ENCODE results near the gene FOXL2. TPM values are rescaled to one million over a fixed set of nuclear protein-coding genes. Genes with fewer than 3 reads are reported as not detected.

FOXL2 gene
- polyA plus RNA-seq, 1 of the 3 experiments (the other 2 are of a cell fraction), result not detected

DNA sequence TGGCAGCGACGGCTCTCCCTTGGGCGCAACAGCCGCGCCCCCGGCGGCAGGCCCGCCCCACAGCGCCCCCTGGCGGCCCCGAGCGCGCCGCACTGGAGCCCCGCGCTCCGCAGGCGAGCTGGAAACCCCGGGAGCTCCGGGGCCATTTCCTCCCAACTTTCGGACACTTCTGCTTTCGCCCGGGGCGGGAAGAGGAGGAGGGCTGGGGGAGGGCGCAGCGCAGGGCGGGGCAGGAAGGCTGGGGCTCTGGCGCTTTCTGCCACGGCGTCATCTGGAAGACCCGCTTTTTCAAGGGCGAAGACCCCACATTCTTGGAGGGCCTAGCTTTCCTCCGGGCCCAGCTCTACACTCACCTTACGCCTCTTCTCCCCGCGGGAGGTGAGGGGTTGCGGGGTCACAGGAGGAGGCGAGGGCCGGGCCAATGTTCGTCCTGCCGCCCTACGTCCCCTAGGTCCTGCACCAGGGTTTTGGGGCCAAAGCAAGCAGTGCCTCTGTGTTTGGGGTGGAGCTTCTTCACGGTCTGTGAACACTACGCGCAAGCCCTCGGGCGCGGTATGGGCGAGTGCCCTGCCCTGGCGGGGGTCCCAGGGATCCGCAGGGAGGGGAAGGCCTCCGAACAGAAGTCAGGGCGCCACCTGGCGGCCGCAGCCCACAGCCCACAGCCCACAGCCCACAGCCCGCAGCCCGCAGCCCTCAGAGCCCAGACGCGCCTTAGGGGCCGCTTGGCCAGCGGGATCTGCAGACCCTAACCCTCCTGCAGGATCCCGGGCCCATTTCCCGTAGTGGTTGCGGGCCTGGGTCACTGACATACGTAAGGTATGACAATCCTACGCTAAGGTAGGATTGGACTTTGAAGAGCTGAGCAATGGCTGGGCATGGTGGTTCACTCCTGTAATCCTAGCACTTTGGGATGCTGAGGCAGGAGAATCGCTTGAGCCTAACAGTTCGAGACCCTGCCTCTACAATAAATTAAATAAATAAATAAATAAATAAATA, 31.1 kb downstream of the FOXL2 start:
- 1% methylated on average over 33 of the region's 68 CpGs for WGBS (ENCODE audit: low lambda C conversion rate)
- peak overlapping the region; percentile 64 to 91 for H3K4me3 ChIP-seq (ENCODE audit: low read depth in 2 of 2, low read length in 1 of 2)
- POLR2A ChIA-PET, result interaction anchor here (1.0 to 2.5 kb wide), 2 partner anchors 217 to 322 kb away, joined by 3 to 15 read pairs; partner anchors contain the start of gene CEP70
- TF ChIP-seq EZH2phosphoT487 (IDR thresholded peaks at IDR 0.05; ENCODE audit: borderline replicate concordance, low read depth) (no peak), SMC3 (IDR thresholded peaks at IDR 0.05; ENCODE audit: low read depth, low read length) (peak; percentile 84), EP300 (IDR thresholded peaks at IDR 0.05; ENCODE audit: borderline replicate concordance in 1 of 2, low read depth in 1 of 2, low read length in 1 of 2) (no peak), CHD2 (IDR thresholded peaks at IDR 0.05; ENCODE audit: low read length, partially characterized antibody) (no peak), FOSL2 (IDR thresholded peaks at IDR 0.05; ENCODE audit: borderline replicate concordance, low read depth) (no peak), RFX5 (IDR thresholded peaks at IDR 0.05; ENCODE audit: low read length) (no peak), NRF1 (IDR thresholded peaks at IDR 0.05; ENCODE audit: low read depth, low read length) (peak; percentile 12; the same call in 1 of the 2 replicates), FOXJ3 (CRISPR knock-in tag; IDR thresholded peaks at IDR 0.05) (no peak), RAD21 (IDR thresholded peaks at IDR 0.05; ENCODE audit: low read length) (peak; percentile 65), FOXM1 (IDR thresholded peaks at IDR 0.05; ENCODE audit: low read depth) (no peak), TCF12 (IDR thresholded peaks at IDR 0.05) (no peak), SIN3A (IDR thresholded peaks at IDR 0.05; ENCODE audit: borderline replicate concordance, low read depth, low read length) (no peak), POLR2AphosphoS5 (IDR thresholded peaks at IDR 0.05; ENCODE audit: low read depth, low read length) (no peak), MEF2A (IDR thresholded peaks at IDR 0.05; ENCODE audit: borderline replicate concordance, low read depth) (no peak), GABPA (IDR thresholded peaks at IDR 0.05; ENCODE audit: low read depth) (no peak), GATA2 (CRISPR knock-in tag; IDR thresholded peaks at IDR 0.05) (no peak), TAF1 (IDR thresholded peaks at IDR 0.05; ENCODE audit: borderline replicate concordance, low read depth, low read length) (peak; percentile 48), RCOR1 (IDR thresholded peaks at IDR 0.05; ENCODE audit: low read length) (no peak), YY1 (IDR thresholded peaks at IDR 0.05; ENCODE audit: low read depth) (no peak; the same call in none of the 2 replicates), TEAD4 (IDR thresholded peaks at IDR 0.05; ENCODE audit: borderline replicate concordance, insufficient read depth) (no peak)
- TF ChIP-seq, protein P1, sequence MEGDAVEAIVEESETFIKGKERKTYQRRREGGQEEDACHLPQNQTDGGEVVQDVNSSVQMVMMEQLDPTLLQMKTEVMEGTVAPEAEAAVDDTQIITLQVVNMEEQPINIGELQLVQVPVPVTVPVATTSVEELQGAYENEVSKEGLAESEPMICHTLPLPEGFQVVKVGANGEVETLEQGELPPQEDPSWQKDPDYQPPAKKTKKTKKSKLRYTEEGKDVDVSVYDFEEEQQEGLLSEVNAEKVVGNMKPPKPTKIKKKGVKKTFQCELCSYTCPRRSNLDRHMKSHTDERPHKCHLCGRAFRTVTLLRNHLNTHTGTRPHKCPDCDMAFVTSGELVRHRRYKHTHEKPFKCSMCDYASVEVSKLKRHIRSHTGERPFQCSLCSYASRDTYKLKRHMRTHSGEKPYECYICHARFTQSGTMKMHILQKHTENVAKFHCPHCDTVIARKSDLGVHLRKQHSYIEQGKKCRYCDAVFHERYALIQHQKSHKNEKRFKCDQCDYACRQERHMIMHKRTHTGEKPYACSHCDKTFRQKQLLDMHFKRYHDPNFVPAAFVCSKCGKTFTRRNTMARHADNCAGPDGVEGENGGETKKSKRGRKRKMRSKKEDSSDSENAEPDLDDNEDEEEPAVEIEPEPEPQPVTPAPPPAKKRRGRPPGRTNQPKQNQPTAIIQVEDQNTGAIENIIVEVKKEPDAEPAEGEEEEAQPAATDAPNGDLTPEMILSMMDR (IDR thresholded peaks at IDR 0.05), result peak; percentile 82
- TF ChIP-seq, protein P2, sequence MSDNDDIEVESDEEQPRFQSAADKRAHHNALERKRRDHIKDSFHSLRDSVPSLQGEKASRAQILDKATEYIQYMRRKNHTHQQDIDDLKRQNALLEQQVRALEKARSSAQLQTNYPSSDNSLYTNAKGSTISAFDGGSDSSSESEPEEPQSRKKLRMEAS (IDR thresholded peaks at IDR 0.05; ENCODE audit: low read depth), result no peak
- TF ChIP-seq, protein P3, sequence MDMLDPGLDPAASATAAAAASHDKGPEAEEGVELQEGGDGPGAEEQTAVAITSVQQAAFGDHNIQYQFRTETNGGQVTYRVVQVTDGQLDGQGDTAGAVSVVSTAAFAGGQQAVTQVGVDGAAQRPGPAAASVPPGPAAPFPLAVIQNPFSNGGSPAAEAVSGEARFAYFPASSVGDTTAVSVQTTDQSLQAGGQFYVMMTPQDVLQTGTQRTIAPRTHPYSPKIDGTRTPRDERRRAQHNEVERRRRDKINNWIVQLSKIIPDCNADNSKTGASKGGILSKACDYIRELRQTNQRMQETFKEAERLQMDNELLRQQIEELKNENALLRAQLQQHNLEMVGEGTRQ (IDR thresholded peaks at IDR 0.05; ENCODE audit: borderline replicate concordance, low read depth, low read length), result no peak
- TF ChIP-seq, protein P4, sequence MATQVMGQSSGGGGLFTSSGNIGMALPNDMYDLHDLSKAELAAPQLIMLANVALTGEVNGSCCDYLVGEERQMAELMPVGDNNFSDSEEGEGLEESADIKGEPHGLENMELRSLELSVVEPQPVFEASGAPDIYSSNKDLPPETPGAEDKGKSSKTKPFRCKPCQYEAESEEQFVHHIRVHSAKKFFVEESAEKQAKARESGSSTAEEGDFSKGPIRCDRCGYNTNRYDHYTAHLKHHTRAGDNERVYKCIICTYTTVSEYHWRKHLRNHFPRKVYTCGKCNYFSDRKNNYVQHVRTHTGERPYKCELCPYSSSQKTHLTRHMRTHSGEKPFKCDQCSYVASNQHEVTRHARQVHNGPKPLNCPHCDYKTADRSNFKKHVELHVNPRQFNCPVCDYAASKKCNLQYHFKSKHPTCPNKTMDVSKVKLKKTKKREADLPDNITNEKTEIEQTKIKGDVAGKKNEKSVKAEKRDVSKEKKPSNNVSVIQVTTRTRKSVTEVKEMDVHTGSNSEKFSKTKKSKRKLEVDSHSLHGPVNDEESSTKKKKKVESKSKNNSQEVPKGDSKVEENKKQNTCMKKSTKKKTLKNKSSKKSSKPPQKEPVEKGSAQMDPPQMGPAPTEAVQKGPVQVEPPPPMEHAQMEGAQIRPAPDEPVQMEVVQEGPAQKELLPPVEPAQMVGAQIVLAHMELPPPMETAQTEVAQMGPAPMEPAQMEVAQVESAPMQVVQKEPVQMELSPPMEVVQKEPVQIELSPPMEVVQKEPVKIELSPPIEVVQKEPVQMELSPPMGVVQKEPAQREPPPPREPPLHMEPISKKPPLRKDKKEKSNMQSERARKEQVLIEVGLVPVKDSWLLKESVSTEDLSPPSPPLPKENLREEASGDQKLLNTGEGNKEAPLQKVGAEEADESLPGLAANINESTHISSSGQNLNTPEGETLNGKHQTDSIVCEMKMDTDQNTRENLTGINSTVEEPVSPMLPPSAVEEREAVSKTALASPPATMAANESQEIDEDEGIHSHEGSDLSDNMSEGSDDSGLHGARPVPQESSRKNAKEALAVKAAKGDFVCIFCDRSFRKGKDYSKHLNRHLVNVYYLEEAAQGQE (IDR thresholded peaks at IDR 0.05; ENCODE audit: low read depth, low read length), result no peak

More for the DNA sequence above, 31.1 kb downstream of the FOXL2 start:
- Histone ChIP-seq H3K27me3 (ENCODE audit: insufficient read depth) (no peaks in the 10 kb centered on the region), H3K9ac (peak overlapping the region; percentile 82), H4K20me1 (ENCODE audit: insufficient read depth) (no peaks in the 10 kb centered on the region), H3K4me2 (peak overlapping the region; percentile 97), H3F3A (replicated peaks; ENCODE audit: insufficient read depth) (no peaks in the 10 kb centered on the region), H3K9me2 (no peaks in the 10 kb centered on the region), H3K79me2 (ENCODE audit: insufficient read depth) (no peaks in the 10 kb centered on the region), H3K9me3 (no peaks in the 10 kb centered on the region), H3K27ac (ENCODE audit: low read depth in 2 of 2, low read length in 1 of 2) (peak overlapping the region in 1 of 2 experiments; percentile 76; a peak in 2 of 4 replicates), H3K36me3 (replicated peaks in 1 of 2; ENCODE audit: control insufficient read depth in 1 of 2, insufficient read depth in 2 of 2, low read length in 1 of 2) (no peaks in the 10 kb centered on the region), H3K4me1 (ENCODE audit: control insufficient read depth in 1 of 2, insufficient read depth in 2 of 2, low read depth in 1 of 2, low read length in 1 of 2) (peaks cover 0 to 3% of the 10 kb centered on the region in 2 experiments; a peak in 1 of 4 replicates), H2AFZ (ENCODE audit: low read depth) (peak overlapping the region; percentile 99)
- CTCF ChIA-PET, result interaction anchor here (0.6 to 15.8 kb wide), 147 partner anchors 8 to 834 kb away, joined by 3 to 298 read pairs (median 5); partner anchors contain the start of genes CEP70, ESYT3, FAIM and PIK3CB
- DNase-seq, result peak; percentile 93
